Activated CD4-positive, alpha-beta T cell treated with anti-CD3 and anti-CD28 coated beads, Interleukin-2, Interleukin-4, amounts not matched to agents 100 ng/mL and 50 ng/mL, durations not matched to agents 16 hours and 8 hours (primary cell): Measurements from ENCODE around the gene ZNF438.
"Not testable (repeated sequence)": the region's sequence is repeated elsewhere in the genome, so short reads cannot be mapped to it uniquely, and the experiment has no call there.

ENCODE experiments used
- DNase-seq: peaks from one replicate; pipeline ENCODE4 v3.0.0-alpha.2; 2020; ENCODE audit warnings: low spot score

The ZNF438 gene

DNA sequence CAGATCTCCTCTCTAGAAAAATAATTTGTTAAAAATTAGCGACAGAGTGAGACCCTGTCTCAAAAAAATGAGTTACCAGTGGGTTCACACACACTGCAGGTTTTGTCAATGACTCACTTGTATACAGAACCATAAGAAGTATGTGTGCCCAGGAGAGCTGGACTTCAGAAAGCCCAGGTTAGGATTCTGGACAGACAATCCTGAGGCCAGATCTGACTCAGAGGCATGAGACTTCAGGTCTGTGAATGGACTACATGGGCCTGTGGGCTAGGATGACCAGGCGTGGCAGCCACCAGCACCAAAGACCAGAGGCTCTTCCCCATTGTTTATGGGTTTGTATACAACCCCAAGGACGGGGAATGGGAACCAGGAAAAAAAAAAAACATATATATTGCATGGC is 9.3 kb upstream of the ZNF438 start:
- no peak for DNase-seq

GRCh38 chr10:31039006-31039405 is 7.3 kb upstream of the ZNF438 start:
- DNase-seq = not testable (repeated sequence)

DNA sequence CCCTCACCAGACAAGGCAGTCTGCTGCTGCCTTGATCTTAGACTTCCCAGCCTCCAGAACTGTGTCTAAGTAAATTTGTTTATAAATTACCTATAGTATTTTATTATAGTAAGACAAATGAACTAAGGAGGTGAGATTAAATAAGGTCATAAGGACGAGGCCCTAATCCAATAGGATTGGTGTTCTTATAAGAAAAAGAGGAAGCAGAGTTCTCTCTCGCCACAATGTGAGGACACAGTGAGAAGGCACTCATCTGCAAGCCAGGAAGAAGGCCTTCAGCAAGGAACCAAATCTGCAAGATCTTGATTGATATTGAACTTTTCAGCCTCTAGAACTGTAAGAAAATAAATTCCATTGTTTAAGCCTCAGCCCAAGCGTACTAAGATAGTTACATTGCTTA is 6.1 kb upstream of the ZNF438 start:
- DNase-seq = no peak

DNA sequence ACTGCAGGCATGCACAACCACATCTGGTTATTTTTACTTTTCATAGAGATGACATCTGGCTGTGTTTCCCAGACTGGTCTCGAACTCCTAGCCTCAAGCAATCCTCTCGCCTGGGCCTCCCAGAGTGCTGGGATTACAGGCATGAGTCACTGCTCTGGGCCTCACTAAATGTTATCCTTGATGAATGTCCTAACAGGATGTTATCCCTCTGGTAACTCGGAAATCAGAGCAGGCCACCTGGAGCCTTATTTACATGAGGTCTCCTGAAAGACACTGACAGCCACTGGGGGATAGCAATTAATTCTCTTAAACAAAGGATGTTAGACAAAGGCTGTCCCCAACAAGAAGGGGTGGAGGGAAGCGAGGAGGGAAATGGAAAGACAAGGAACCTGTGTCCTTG is 4.5 kb upstream of the ZNF438 start:
- no peak for DNase-seq

DNA sequence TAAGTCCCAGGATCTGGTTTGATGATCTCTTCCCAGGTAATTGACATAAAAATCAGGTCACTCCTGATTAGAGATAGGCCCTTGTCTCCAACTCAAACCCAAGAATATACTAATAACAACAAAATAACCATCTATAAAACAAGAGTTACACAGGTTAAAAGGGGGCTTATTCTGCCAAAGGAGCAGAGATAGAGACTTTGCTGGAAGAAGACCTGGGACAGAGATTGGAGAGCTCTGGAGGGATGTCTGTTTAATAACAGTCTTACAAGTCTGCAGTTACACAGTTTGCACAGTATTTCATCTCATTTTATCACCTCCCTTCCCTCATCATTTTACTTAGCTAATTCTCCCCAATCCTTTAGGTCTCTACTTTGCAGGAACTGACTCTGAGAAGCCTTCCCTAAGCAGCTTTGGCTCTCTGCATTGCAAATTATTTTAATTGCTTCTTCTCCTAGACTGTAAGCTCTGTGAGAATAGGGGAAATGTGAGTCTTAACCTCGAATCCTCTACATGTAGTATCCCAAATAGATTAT is 3.7 kb upstream of the ZNF438 start:
- no peak for DNase-seq

GRCh38 chr10:31034098-31034909 is 2.6 kb upstream of the ZNF438 start:
- no peak for DNase-seq

- no peak for DNase-seq
Measured at GRCh38 chr10:31033147-31033546, 1.5 kb upstream of the ZNF438 start.

DNA sequence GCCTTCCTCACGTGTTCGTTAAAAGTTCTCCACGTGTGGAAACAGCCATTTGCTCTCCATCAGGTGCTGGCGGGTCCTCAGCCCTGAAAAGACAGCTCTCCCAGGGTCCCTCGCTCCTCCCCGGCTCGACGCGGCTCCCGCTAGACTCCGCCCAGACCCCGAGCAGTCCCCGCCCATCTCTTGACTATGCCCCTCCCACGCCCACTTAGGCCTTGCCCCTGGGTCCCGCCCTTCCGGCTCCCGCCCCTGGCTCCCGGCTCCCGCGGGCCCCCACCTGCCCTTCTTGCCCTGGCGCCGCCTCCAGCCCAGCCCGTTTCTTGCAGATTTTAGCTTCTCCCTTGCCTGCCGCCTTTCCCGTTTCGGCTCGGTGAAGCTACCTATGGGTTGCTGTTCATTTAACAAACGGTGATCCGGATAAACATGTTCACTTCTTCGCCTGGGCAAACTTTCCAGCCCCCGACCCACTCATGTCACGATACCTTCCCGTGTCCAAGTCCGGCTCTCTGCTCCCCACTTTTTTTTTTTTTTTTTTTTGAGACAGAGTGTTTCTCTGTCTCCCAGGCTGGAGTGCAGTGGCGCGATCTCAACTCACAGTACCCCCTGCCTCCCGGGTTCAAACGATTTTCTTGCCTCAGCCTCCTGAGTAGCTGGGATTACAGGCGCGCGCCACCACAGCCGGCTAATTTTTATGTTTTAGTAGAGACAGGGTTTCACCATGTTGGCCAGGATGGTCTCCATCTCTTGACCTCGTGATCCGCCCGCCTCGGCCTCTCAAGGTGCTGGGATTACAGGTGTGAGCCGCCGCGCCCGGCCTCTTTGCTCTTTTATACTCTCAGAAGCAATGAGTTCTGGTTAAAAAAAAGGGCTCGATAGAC is 830 bp upstream of the ZNF438 start:
- DNase-seq = peak; percentile 97

GRCh38 chr10:31031205-31031557 is 484 bp downstream of the ZNF438 start:
- DNase-seq = no peak

DNA sequence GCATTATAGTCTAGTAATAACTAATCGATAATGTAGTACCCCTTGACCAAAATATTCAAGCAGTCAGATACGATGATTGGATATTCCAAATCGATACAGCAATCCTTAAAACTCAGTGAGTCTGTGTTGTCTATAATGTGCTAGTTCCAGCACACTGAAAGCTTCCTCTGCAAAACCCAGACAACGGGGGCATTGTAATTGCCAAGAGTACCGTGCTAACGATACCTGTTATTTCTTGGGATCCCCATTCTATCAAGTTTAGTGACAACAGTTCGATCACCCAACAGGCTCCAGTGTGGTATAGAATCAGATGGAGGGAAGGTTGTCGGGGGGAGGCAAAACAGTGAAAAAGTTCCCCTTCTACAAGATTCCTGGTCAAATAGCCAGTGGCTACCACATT is 865 bp downstream of the ZNF438 start:
- DNase-seq = no peak

- DNase-seq = no peak
Measured at GRCh38 chr10:31030260-31030659, 1.4 kb downstream of the ZNF438 start.

GRCh38 chr10:31028081-31028480 is 3.6 kb downstream of the ZNF438 start:
- no peak for DNase-seq

DNA sequence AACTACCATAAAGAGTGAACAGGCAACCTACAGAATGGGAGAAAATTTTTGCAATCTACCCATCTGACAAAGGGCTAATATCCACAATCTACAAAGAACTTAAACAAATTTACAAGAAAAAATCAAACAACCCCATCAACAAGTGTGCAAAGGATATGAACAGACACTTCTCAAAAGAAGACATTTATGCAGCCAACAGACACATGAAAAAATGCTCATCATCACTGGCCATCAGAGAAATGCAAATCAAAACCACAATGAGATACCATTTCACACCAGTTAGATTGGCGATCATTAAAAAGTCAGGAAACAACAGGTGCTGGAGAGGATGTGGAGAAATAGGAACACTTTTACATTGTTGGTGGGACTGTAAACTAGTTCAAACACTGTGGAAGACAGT is 5.4 kb downstream of the ZNF438 start:
- DNase-seq = not testable (repeated sequence)

GRCh38 chr10:31025142-31025541 is 6.5 kb downstream of the ZNF438 start:
- DNase-seq = no peak

DNA sequence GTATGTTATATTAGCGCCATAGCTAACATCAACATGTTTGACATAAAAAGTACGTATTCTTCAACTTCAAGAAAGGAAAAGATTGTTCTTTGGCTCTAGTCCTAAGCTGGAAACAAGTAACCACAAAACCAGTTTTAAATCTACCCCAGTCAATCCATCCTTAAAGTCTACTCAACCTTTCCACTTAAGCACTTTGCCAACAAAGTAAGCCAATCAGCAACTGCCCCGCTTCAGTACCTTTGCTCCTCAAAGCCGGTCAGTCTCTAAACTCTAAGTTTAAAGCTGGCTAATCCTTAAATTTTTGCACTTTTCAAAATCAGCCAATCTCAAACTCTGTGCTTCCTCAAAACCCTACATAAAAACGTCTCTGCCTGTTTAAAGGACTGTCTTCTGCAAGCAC is 8.1 kb downstream of the ZNF438 start:
- DNase-seq = no peak

DNA sequence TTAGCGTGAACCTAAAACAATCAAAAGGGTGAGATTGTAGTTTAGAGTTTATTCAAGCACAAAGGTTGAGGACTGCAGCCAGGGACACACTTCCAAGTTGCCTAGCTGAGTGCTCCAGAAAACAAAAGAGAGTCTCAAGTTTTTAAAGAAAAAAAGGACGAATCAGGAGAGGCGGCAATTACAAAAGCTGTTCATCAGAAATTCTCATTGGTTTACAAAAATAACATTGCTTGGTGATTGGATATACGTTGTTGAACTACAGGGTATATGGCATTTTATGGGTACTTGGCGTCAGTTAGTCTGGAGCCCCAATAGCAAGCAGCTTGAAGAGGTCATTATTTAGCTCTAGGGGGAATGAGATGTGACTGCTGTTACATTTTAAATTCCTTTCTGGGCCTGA is 11.5 kb downstream of the ZNF438 start:
- DNase-seq = no peak

DNA sequence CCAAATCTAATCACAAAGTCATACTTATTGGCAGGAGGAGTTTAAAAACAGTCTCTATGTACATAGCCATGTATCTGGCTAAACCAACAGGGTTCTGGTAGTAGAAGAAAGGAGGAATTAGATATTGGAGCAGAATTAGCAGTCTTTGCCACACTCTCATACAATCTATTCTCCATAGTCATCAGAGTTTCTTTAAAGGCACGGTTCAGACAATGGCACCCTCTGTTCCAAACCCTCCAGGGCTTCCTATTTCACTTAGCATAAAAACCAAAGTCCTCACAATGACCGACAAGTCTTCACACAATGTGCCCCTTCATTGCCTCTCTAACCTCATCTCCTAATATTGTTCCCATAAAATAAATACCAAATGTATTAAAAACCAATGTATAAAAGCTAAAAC is 12.7 kb downstream of the ZNF438 start:
- DNase-seq = no peak

DNA sequence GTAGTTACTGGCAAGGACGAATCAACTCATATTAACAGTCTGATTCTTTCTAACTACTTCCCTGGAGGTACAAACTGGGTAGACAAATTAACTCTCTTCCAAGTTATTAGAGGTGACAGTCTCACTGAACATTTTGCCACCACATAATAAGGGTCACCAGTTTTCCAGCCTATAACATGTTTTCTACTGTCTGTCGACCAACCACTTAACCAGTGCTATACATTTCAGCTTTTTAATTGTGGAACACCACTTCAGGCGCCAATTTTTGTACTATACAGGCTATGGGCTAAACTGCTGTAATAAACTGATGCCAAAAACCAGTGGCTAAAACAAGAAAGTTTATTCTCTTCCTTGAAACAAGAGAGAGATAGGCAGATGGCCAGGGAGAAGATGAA is 13.3 kb downstream of the ZNF438 start:
- no peak for DNase-seq

DNA sequence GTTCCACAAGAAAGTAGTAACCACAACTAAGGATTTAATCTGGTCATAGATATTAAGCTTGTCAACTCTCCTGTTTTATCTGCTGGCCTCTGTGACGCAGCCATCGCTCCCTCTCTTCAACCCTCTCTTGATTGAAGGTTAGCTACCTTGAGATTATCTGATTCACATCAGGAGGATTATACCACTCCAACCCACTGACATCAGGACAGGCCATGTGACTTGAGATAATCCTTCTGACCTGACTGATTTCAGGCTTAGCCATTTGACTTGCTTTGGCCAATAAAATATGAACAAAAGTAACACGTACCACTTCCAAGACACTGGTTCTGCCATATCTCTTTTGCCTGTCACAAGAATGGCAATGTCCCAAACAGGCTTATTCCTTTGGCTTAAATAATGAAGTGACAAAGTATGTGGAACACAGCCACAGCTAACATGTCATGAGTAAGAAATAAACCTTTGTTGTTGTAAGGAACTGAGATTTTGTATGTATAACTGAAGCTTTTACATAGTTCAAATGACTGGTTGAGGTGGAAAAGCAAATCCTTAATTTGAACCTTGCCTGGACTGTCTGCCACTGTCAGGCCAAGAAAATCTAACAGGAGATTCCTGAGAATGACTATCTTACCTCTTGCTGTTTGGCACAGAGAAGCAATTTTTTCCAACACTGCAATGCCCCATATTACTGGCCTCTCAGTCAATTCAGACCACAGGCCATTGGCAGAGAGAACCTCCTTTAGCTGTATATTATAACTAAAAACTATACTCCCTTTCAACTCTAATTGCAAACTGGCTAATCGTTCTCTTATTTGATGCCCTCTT is 13.9 kb downstream of the ZNF438 start:
- no peak for DNase-seq

- no peak for DNase-seq
Measured at GRCh38 chr10:31014161-31014875, 17.3 kb downstream of the ZNF438 start.

DNA sequence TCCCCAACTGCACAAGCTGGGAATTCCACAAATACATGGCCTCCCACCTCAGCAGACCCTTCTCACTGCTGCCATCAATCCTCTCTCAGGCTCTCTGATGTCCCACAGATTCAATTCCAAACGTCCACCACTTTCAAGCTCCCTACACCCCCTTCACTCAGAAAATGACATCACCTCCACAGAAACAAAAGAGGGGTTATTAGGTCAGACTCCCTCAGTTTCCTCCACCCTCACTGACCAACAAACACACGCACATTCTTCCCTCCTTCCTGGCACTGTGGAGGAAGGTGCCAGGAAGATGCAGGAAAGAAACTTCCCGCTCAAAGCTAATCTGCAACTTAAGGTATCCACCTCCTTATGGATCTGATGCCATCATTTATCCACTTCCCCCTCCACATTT is 18.3 kb downstream of the ZNF438 start:
- DNase-seq = no peak

- DNase-seq = no peak
Measured at GRCh38 chr10:31011665-31012022, 20.0 kb downstream of the ZNF438 start.
